GM19395 (cell line): ENCODE results near the gene S100B.

Source experiments
- ATAC-seq: cut with Tn5 transposase; IDR thresholded peaks from one replicate; pipeline ENCODE4 v1.9.1; 2021; ENCODE audit warnings: mild to moderate bottlenecking, moderate library complexity; ENCODE audit not compliant: unreplicated experiment

S100B gene

GRCh38 chr21:46562472-46562871 lies 42.4 kb downstream of the S100B start:
- ATAC-seq: no peak

DNA sequence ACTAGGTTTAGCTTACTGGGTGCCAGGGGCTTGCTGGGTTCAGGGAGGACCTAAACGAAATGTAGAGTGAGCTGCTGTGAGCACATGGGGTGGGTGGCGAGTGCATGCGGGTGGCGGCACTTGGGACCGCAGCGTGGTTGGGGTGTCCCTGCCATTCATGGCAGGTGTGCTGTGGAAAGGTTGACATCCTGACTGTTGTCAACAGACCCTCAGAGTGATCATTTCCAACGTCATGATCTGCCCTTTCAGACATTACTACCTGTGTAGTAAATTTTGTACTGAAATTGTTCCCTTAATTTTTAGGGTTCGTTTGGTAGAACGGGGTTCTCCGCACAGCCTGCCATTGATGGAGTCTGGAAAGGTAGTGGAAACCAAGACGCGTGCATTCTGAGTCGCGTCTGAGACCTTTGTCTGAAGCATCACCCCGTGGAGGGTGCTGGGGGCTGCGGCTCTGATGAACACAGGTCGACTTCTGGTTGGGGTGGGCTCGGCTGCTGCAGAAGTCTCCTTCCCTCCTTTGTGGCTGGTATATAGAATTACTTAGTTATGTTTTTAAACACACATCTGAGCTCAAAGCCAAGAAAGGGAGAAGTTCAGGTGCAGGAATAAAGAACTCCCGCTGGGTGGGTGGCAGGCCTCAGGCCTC lies 43.3 kb downstream of the S100B start:
- no peak for ATAC-seq

GRCh38 chr21:46560568-46561444 lies 44.1 kb downstream of the S100B start:
- ATAC-seq: no peak

DNA sequence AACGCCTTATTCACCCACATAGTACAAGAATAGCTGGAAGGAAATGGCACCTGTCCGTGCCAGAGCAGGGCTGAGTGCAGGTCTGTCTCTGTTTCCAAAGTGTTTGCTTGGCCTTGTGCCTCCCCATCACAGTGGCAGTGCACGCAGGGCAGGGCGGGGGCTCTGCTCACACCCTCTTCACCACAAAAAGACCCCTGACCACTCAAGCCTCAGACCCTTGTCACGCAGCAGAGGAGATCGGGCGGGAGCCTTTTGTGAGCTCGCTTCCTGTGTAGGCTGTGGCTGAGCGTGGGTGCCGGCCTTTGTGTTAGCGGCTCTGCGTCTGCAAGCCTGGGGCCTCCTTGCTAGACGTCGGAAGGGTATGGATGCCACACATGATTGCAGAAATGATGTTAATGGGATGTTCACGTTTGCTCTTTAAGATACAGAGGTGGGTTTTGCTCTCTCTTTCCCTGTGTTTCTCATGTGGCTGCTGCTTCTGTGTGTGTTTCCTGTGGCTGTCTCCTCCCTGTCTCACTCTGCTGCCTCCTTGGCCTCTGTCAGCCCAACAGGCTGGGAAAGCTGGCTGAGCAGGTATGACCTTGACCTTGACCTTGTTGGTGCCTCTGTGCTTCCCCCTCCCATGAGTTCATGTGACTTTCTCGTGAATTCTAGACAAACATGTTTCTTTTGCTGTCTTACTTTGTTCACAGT lies 45.4 kb downstream of the S100B start:
- peak; percentile 58 for ATAC-seq

- no peak for ATAC-seq
Measured at GRCh38 chr21:46557919-46558392, 46.9 kb downstream of the S100B start.

- no peak for ATAC-seq
Measured at GRCh38 chr21:46557469-46557868, 47.4 kb downstream of the S100B start.

GRCh38 chr21:46556802-46557201 lies 48.1 kb downstream of the S100B start:
- ATAC-seq: no peak

DNA sequence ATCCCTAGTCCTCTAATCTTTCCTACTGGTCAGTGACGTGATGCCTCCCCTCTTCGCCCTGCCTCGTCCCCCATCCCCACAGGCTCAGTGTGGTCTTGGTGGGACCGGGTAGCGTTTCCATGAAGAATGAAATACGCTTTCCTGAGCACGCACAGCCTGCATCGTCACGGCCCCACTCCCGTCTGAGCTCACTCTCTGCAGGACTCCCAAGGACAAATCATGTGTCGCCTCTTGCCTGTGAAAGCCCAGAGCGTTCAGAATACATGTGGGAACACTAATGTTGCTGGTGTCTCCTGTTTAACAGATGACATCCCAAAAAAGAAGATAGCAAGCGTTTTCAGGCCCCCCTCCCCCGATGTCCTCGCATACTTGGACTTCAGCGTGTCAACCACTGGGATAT lies 49.2 kb downstream of the S100B start:
- no peak for ATAC-seq

- ATAC-seq: no peak
Measured at GRCh38 chr21:46555225-46555617, 49.7 kb downstream of the S100B start.

DNA sequence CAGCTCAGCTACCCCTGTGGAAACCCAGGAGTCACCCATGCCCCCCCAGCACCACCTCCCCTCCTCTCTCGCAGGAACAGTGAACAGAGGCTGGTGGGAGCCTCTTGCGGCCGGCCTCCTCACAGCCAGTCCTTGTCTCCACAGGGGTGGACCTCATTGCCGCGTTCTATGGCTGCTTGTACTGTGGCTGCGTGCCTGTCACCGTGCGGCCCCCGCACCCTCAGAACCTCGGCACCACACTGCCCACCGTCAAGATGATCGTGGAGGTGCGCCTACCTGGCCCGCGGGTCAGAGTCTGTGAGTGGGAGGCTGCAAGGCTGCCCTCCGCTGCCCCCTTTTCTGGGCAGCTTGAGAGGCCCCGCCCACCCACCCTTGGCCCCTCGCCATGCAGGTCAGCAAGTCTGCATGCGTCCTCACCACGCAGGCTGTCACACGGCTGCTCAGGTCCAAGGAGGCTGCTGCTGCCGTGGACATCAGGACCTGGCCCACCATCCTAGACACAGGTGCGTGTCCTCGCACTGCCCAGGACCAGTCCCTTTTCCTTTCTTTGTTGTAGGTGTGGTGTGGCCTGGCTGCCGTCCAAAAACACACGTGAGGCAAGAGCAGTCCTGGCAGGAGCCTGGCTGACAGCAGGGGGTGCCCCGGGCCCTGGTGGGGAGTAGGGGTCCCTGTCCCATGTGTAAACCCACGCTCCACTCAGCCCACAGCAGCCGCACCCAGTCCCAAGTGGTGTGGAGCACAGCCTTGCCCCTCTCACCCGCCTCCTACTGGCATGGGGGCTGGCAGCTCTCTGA lies 50.3 kb downstream of the S100B start:
- ATAC-seq: no peak

GRCh38 chr21:46553993-46554392 lies 50.9 kb downstream of the S100B start:
- ATAC-seq: no peak

- ATAC-seq: no peak
Measured at GRCh38 chr21:46552865-46553379, 52.0 kb downstream of the S100B start.

DNA sequence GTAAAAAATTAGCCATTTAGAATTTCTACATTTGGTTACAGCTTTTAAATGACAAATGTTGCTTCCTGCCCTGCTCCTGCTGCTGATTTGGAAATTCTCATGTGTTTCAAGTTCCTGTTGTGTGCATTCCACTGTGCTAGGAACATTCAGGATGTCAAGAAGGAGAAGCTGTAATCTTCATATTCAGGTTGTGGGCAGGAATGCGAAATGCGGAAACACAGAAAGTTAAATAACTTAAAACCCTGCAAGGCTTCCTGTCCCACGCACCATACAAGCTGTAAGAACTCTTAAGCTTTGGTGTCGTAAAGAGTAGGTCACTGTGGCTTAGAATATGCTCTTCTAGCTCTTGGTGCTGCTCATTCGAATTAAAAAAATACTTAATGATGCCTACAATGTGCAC lies 52.6 kb downstream of the S100B start:
- ATAC-seq: no peak

GRCh38 chr21:46551636-46552241 lies 53.1 kb downstream of the S100B start:
- no peak for ATAC-seq

GRCh38 chr21:46550116-46550941 lies 54.6 kb downstream of the S100B start:
- no peak for ATAC-seq

- ATAC-seq: no peak
Measured at GRCh38 chr21:46549650-46550049, 55.2 kb downstream of the S100B start.
